ENCODE measurements around the gene SMC1B.

Gene SMC1B

DNA sequence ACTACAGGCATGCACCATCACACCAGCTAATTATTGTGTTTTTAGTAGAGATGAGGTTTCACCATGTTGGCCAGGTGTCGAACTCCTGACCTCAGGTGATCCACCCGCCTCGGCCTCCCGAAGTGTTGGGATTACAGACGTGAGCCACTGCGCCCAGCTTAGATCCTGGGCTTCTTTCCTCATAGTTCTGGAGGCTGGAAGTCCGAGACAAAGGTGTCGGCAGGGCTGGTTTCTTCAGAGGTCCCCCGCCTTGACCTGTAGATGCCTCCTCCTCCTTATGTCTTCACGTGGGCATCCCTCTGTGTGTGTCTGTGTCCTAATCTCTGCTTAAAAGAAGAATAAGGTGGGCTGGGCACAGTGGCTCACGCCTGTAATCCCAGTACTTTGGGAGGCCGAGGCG lies 45.1 kb upstream of the SMC1B start:
- H3K79me2 ChIP-seq, result no peaks in the 10 kb centered on the region
- H3K4me2 ChIP-seq (ENCODE audit: low read length), result no peak overlapping the region
- no peak overlapping the region for H3K9ac ChIP-seq
- H3K4me1 ChIP-seq, result peaks cover 22% of the 10 kb centered on the region
- no peak overlapping the region for H2AFZ ChIP-seq
- H3K9me3 ChIP-seq (ENCODE audit: control insufficient read depth, low read length), result no peaks in the 10 kb centered on the region
- no peak overlapping the region for H3K4me3 ChIP-seq (ENCODE audit: low read depth, low read length)
- H3K36me3 ChIP-seq (ENCODE audit: control insufficient read depth, insufficient read depth, low read length), result no peaks in the 10 kb centered on the region
- no peak overlapping the region for H3K27ac ChIP-seq
- TF ChIP-seq, protein P1, sequence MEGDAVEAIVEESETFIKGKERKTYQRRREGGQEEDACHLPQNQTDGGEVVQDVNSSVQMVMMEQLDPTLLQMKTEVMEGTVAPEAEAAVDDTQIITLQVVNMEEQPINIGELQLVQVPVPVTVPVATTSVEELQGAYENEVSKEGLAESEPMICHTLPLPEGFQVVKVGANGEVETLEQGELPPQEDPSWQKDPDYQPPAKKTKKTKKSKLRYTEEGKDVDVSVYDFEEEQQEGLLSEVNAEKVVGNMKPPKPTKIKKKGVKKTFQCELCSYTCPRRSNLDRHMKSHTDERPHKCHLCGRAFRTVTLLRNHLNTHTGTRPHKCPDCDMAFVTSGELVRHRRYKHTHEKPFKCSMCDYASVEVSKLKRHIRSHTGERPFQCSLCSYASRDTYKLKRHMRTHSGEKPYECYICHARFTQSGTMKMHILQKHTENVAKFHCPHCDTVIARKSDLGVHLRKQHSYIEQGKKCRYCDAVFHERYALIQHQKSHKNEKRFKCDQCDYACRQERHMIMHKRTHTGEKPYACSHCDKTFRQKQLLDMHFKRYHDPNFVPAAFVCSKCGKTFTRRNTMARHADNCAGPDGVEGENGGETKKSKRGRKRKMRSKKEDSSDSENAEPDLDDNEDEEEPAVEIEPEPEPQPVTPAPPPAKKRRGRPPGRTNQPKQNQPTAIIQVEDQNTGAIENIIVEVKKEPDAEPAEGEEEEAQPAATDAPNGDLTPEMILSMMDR (IDR thresholded peaks at IDR 0.05), result no peak
- no peaks in the 10 kb centered on the region for H3K27me3 ChIP-seq (ENCODE audit: control insufficient read depth, insufficient read depth, low read length)

DNA sequence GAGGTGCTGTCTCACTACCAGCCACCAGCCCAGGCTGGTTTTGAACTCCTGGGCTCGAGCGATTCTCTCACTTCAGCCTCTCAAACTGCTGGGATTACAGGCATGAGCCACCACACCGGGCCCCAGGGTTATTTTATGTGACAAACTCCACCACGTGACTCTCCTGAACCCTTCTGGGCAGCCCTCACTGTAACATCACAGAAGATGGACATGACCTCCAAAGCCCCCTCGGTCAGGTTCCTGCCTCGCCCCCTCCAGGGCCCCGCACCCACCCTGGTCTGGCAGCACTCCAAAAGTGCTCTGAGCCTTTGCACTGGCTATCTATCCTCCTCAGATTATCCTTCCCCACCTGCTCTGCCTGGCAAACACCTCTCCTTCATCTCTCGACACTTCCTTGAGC lies 43.4 kb upstream of the SMC1B start:
- no peak overlapping the region for H2AFZ ChIP-seq
- TF ChIP-seq, protein P1 (IDR thresholded peaks at IDR 0.05), result no peak
- H3K4me1 ChIP-seq, result peaks cover 34% of the 10 kb centered on the region
- no peak overlapping the region for H3K27ac ChIP-seq
- no peaks in the 10 kb centered on the region for H3K36me3 ChIP-seq (ENCODE audit: control insufficient read depth, insufficient read depth, low read length)
- H3K4me2 ChIP-seq (ENCODE audit: low read length), result no peak overlapping the region
- no peak overlapping the region for H3K9ac ChIP-seq
- no peaks in the 10 kb centered on the region for H3K27me3 ChIP-seq (ENCODE audit: control insufficient read depth, insufficient read depth, low read length)
- H3K79me2 ChIP-seq, result no peaks in the 10 kb centered on the region
- no peak overlapping the region for H3K4me3 ChIP-seq (ENCODE audit: low read depth, low read length)
- H3K9me3 ChIP-seq (ENCODE audit: control insufficient read depth, low read length), result no peaks in the 10 kb centered on the region

DNA sequence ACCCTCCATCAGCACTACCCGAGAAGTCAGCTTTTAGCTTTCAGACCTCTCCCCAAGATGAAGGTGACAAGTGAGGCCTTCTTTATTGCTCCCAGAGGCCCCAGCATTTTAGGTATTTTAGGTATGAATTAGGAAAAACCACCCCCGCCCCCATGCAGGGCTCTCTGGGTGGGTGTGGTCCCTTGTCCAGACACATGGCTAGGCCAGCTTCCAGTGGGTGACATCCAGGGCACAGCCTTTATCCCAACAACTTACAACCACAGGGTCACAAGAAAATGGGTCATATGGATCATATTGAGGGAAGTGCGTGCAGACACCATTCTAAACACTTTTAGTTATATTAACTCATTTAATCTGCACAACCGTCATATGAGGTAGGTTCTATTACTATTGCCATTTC lies 42.2 kb upstream of the SMC1B start:
- Histone ChIP-seq H3K4me3 (ENCODE audit: low read depth, low read length) (no peak overlapping the region), H3K27me3 (ENCODE audit: control insufficient read depth, insufficient read depth, low read length) (no peaks in the 10 kb centered on the region), H3K36me3 (ENCODE audit: control insufficient read depth, insufficient read depth, low read length) (no peaks in the 10 kb centered on the region), H3K9ac (no peak overlapping the region), H3K27ac (no peak overlapping the region), H2AFZ (no peak overlapping the region), H3K4me2 (ENCODE audit: low read length) (no peak overlapping the region), H3K9me3 (ENCODE audit: control insufficient read depth, low read length) (no peaks in the 10 kb centered on the region), H3K4me1 (peaks cover 31% of the 10 kb centered on the region), H3K79me2 (no peaks in the 10 kb centered on the region)
- TF ChIP-seq, protein P1 (IDR thresholded peaks at IDR 0.05), result no peak

DNA sequence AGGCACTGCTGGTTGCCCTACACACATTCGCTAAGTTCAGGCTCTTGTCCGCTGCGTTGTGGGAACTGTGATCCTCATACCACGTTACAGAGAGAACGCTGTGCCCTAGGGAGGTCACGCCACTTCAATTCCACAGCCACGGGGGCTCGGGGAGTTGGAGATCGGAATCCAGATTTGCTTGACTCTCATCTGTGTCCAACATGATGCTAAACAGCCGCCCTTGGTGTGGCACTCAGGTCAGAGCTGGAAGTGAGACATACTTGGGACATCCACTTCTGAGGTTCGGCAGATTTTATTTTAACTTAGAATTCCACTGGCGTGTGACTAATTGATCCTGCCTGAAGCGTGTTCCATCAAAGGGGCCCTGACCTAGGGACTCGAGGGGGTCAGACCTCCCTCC lies 41.8 kb upstream of the SMC1B start:
- H3K9me3 ChIP-seq (ENCODE audit: control insufficient read depth, low read length), result no peaks in the 10 kb centered on the region
- no peak overlapping the region for H3K9ac ChIP-seq
- peaks cover 31% of the 10 kb centered on the region for H3K4me1 ChIP-seq
- no peak overlapping the region for H2AFZ ChIP-seq
- TF ChIP-seq, protein P1 (IDR thresholded peaks at IDR 0.05), result no peak
- no peak overlapping the region for H3K4me3 ChIP-seq (ENCODE audit: low read depth, low read length)
- no peaks in the 10 kb centered on the region for H3K27me3 ChIP-seq (ENCODE audit: control insufficient read depth, insufficient read depth, low read length)
- H3K79me2 ChIP-seq, result no peaks in the 10 kb centered on the region
- no peaks in the 10 kb centered on the region for H3K36me3 ChIP-seq (ENCODE audit: control insufficient read depth, insufficient read depth, low read length)
- H3K27ac ChIP-seq, result no peak overlapping the region
- no peak overlapping the region for H3K4me2 ChIP-seq (ENCODE audit: low read length)

DNA sequence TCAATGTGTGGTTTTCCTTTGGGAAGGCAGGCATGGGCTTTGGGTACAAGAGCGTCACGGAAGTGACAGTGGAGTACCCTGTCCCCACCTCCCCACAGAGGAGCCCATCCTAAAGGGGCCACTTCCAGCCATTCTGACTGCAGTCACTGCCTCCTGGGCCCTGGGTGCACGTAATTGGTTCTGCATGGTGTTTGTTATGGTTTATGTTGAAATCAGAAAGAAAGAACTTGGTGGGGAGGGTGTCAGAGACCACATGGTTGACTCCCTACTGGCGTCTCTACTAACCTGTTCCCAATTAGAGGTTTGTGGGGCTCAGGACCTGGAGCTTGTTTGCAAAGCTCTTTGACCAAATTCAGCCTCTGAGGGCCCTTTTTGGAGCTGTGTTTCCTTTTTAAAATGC lies 40.9 kb upstream of the SMC1B start:
- Histone ChIP-seq H3K27me3 (ENCODE audit: control insufficient read depth, insufficient read depth, low read length) (no peaks in the 10 kb centered on the region), H2AFZ (peak overlapping the region; percentile 51), H3K4me3 (ENCODE audit: low read depth, low read length) (no peak overlapping the region), H3K4me1 (peaks cover 31% of the 10 kb centered on the region), H3K4me2 (ENCODE audit: low read length) (no peak overlapping the region), H3K79me2 (no peaks in the 10 kb centered on the region), H3K36me3 (ENCODE audit: control insufficient read depth, insufficient read depth, low read length) (no peaks in the 10 kb centered on the region), H3K9ac (no peak overlapping the region), H3K9me3 (ENCODE audit: control insufficient read depth, low read length) (no peaks in the 10 kb centered on the region), H3K27ac (peak overlapping the region; percentile 93)
- TF ChIP-seq, protein P1 (IDR thresholded peaks at IDR 0.05), result no peak
